PC-3 (cell line): Measurements from ENCODE around the gene BRF1. TPM values are rescaled to one million over a fixed set of nuclear protein-coding genes. Genes with fewer than 3 reads are reported as not detected.
A peak's percentile ranks its signal among the peaks of the same experiment; 100 is the strongest.

Source experiments
- ATAC-seq: fragments of 200-7000 bp; cut with Tn5 transposase; 2 replicates; pipeline ENCODE4 v1.9.1; 2020; ENCODE audit warnings: mild to moderate bottlenecking, moderate library complexity
- BruUV-seq: library from RNA; stranded (reverse); fragments of 400-500 nt; replicated peaks from 2 replicates; lab custom pipeline; 2021; lab: Mats Ljungman, UMichigan
- CTCF ChIA-PET: fragments of 300-600 bp; sonication (Branson Sonifier 250); formaldehyde crosslinking; loops from one replicate; lab custom pipeline; 2022; ENCODE audit warnings: antibody characterized with exemption; lab: Charles Lee
- POLR2A ChIA-PET: fragments of 300-600 bp; sonication (Branson Sonifier 250); formaldehyde crosslinking; loops from one replicate; lab custom pipeline; 2022; ENCODE audit warnings: antibody characterized with exemption; ENCODE audit not compliant: unreplicated experiment; lab: Charles Lee
- DNase-seq: peaks from one replicate; pipeline ENCODE4 v3.0.0-alpha.2; 2015
- H2AFZ ChIP-seq: fragments of 300-600 bp; sonication (generic); 2 replicates; pipeline ENCODE4 v1.6.0; 2016; ENCODE audit warnings: antibody characterized with exemption, low read length
- H3F3A ChIP-seq: fragments of 300-600 bp; sonication (generic); one replicate; pipeline ENCODE4 v1.6.0; 2017; ENCODE audit warnings: antibody characterized with exemption, low read length, control low read depth, mild to moderate bottlenecking; ENCODE audit not compliant: unreplicated experiment
- H3K27ac ChIP-seq: fragments of 300-600 bp; sonication (generic); 2 replicates; pipeline ENCODE4 v1.5.1; 2016; ENCODE audit warnings: mild to moderate bottlenecking, low read length
- H3K27me3 ChIP-seq: fragments of 300-600 bp; sonication (generic); 2 replicates; pipeline ENCODE4 v1.6.1; 2016; ENCODE audit warnings: low read length, mixed read lengths
- H3K36me3 ChIP-seq: fragments of 300-600 bp; sonication (generic); 2 replicates; pipeline ENCODE4 v1.6.1; 2016; ENCODE audit warnings: low read depth, mixed run types, low read length, mixed read lengths
- H3K4me1 ChIP-seq: fragments of 300-600 bp; sonication (generic); 2 replicates; pipeline ENCODE4 v1.5.1; 2016; ENCODE audit warnings: low read length; ENCODE audit not compliant: insufficient read depth
- H3K4me2 ChIP-seq: fragments of 300-600 bp; sonication (generic); 2 replicates; pipeline ENCODE4 v1.6.0; 2016; ENCODE audit warnings: low read length
- H3K4me3 ChIP-seq: fragments of 300-600 bp; sonication (generic); 2 replicates; pipeline ENCODE4 v1.5.1; 2016; ENCODE audit warnings: mild to moderate bottlenecking, low read length, mixed read lengths
- H3K79me2 ChIP-seq: fragments of 300-600 bp; sonication (generic); 2 replicates; pipeline ENCODE4 v1.6.1; 2017; ENCODE audit warnings: low read length, mixed read lengths
- H3K9ac ChIP-seq: fragments of 300-600 bp; sonication (generic); 2 replicates; pipeline ENCODE4 v1.6.0; 2016; ENCODE audit warnings: mild to moderate bottlenecking, low read length
- H3K9me2 ChIP-seq: fragments of 300-600 bp; sonication (generic); replicated peaks from 2 replicates; pipeline ENCODE4 v1.6.1; 2016; ENCODE audit warnings: mixed run types, low read length, mixed read lengths
- H3K9me3 ChIP-seq: fragments of 300-600 bp; sonication (generic); 2 replicates; pipeline ENCODE4 v1.6.1; 2016; ENCODE audit warnings: low read length, mixed read lengths
- H4K20me1 ChIP-seq: fragments of 300-600 bp; sonication (generic); 2 replicates; pipeline ENCODE4 v1.6.1; 2016; ENCODE audit warnings: low read length, mixed read lengths
- CTCF ChIP-seq: fragments of 300-600 bp; sonication (generic); conservative IDR thresholded peaks from 2 replicates; pipeline ENCODE4 v1.5.1; 2017; ENCODE audit warnings: antibody characterized with exemption, low read depth, mild to moderate bottlenecking, low read length
- EZH2 ChIP-seq: fragments of 300-600 bp; sonication (generic); IDR thresholded peaks from one replicate; pipeline ENCODE4 v1.6.1; 2017; ENCODE audit warnings: antibody characterized with exemption, mild to moderate bottlenecking, low read length; ENCODE audit not compliant: unreplicated experiment
- EZH2phosphoT487 ChIP-seq: fragments of 300-600 bp; sonication (generic); IDR thresholded peaks from 2 replicates; pipeline ENCODE4 v1.6.1; 2018; ENCODE audit warnings: mild to moderate bottlenecking, antibody characterized with exemption, low read length, borderline replicate concordance
- intact Hi-C: fragments of 100-400 bp; cut with micrococcal nuclease; formaldehyde crosslinking; loops from 2 replicates; pipeline ENCODE4 v1.9.0; 2023
- total RNA-seq: library from RNA; depleted of rRNA; stranded (reverse); fragments of >200 nt; gene quantifications from 2 replicates; pipeline ENCODE4 v1.2.3, GENCODE V29; 2014

BRF1 gene
- total RNA-seq, 1 experiment from 2014 or later = 55.8 TPM

GRCh38 chr14:105168496-105168978 lies 132.3 kb downstream of the BRF1 start, which contains the start of gene JAG2:
Gene JAG2 (minus strand): TSS chr14:105168776. CDS start chr14:105168420, 356 bp downstream.
- TF ChIP-seq EZH2 (no peak), EZH2phosphoT487 (no peak), CTCF (no peak)
- H3F3A ChIP-seq = no peaks in the 10 kb centered on the region
- no peaks in the 10 kb centered on the region for H3K36me3 ChIP-seq
- ChIA-PET CTCF (interaction anchor here (0.9 kb wide), 1 partner anchor 78 kb away, joined by 3 read pairs; no protein-coding TSS in a partner anchor), POLR2A (no interaction called here)
- peak within 1 kb of the TSS; percentile 68; the same call in 1 of the 2 replicates for H2AFZ ChIP-seq
- H3K27me3 ChIP-seq = no peaks in the 10 kb centered on the region
- no peaks in the 10 kb centered on the region for H3K9me2 ChIP-seq
- peak; percentile 50 for ATAC-seq
- no peak within 1 kb of the TSS for H3K27ac ChIP-seq
- H3K4me1 ChIP-seq = peaks cover 21% of the 10 kb centered on the region
- no peak within 1 kb of the TSS for H3K9ac ChIP-seq
- BruUV-seq = no TSS peak
- peak within 1 kb of the TSS; percentile 94 for H3K4me2 ChIP-seq
- peak within 1 kb of the TSS; percentile 72 for H3K4me3 ChIP-seq
- H3K79me2 ChIP-seq = peaks cover 41% of the 10 kb centered on the region
- H3K9me3 ChIP-seq = no peaks in the 10 kb centered on the region
- H4K20me1 ChIP-seq = peaks cover 9% of the 10 kb centered on the region; the same call in 1 of the 2 replicates
- peak; percentile 61 for DNase-seq
- intact Hi-C loops = loop anchor here (5.0 kb wide), 1 partner anchor 76 kb away; no protein-coding TSS in a partner anchor

GRCh38 chr14:105168093-105168420 lies 132.7 kb downstream of the BRF1 start:
- BruUV-seq = no TSS peak
- Histone ChIP-seq H4K20me1 (peaks cover 9% of the 10 kb centered on the region; the same call in 1 of the 2 replicates), H3K4me1 (peaks cover 21% of the 10 kb centered on the region), H3K4me3 (peak overlapping the region; percentile 72), H3F3A (no peaks in the 10 kb centered on the region), H3K27me3 (no peaks in the 10 kb centered on the region), H3K79me2 (peaks cover 45% of the 10 kb centered on the region), H2AFZ (peak overlapping the region; percentile 68; the same call in 1 of the 2 replicates), H3K9me2 (no peaks in the 10 kb centered on the region), H3K4me2 (peak overlapping the region; percentile 94), H3K9ac (no peak overlapping the region), H3K27ac (no peak overlapping the region), H3K9me3 (no peaks in the 10 kb centered on the region), H3K36me3 (no peaks in the 10 kb centered on the region)
- no peak for DNase-seq
- intact Hi-C loops = loop anchor here (5.0 kb wide), 1 partner anchor 76 kb away; no protein-coding TSS in a partner anchor
- ChIA-PET CTCF (interaction anchor here (0.6 to 0.9 kb wide), 2 partner anchors 78 to 233 kb away, joined by 3 read pairs; no protein-coding TSS in a partner anchor), POLR2A (no interaction called here)
- ATAC-seq = 0 out of 2 replicates have a peak, but pooled peaks have one; percentile 2
- no peak for TF ChIP-seq CTCF
- TF ChIP-seq EZH2 = no peak
- TF ChIP-seq EZH2phosphoT487 = no peak
